HEK293 (cell line): Measurements from ENCODE around the gene ZNF653.

Experiments used
- KLF16 ChIP-seq: fragments of 450-650 bp; formaldehyde crosslinking; IDR thresholded peaks from 2 replicates; pipeline ENCODE4 v1.5.1; 2017; ENCODE audit warnings: missing biosample characterization, missing genetic modification characterization
- TCF7L2 ChIP-seq: IDR thresholded peaks from 2 replicates; pipeline ENCODE4 v1.6.1; 2011; ENCODE audit warnings: low read depth, mild to moderate bottlenecking, inconsistent platforms, low read length, moderate library complexity, borderline replicate concordance
- YY1 ChIP-seq: fragments of 450-650 bp; formaldehyde crosslinking; IDR thresholded peaks from 2 replicates; pipeline ENCODE4 v1.5.1; 2018; ENCODE audit warnings: missing biosample characterization, missing genetic modification characterization
- ZBTB1 ChIP-seq: fragments of 450-650 bp; formaldehyde crosslinking; IDR thresholded peaks from 2 replicates; pipeline ENCODE4 v1.5.1; 2016; ENCODE audit warnings: missing biosample characterization, missing genetic modification characterization
- ZBTB17 ChIP-seq: fragments of 450-650 bp; formaldehyde crosslinking; IDR thresholded peaks from 2 replicates; pipeline ENCODE4 v1.5.1; 2016; ENCODE audit warnings: missing biosample characterization, missing genetic modification characterization
- ZBTB49 ChIP-seq: fragments of 450-650 bp; formaldehyde crosslinking; IDR thresholded peaks from 2 replicates; pipeline ENCODE4 v1.5.1; 2016; ENCODE audit warnings: missing biosample characterization, missing genetic modification characterization, low read depth
- ZBTB7A ChIP-seq: fragments of 450-650 bp; formaldehyde crosslinking; IDR thresholded peaks from 2 replicates; pipeline ENCODE4 v1.5.1; 2016; ENCODE audit warnings: low read depth, missing biosample characterization, missing genetic modification characterization
- ZFP3 ChIP-seq: fragments of 450-650 bp; formaldehyde crosslinking; IDR thresholded peaks from 2 replicates; pipeline ENCODE4 v1.5.1; 2016; ENCODE audit warnings: low read depth, missing biosample characterization, missing genetic modification characterization
- ZFP37 ChIP-seq: fragments of 450-650 bp; formaldehyde crosslinking; IDR thresholded peaks from 2 replicates; pipeline ENCODE4 v1.5.1; 2016; ENCODE audit warnings: missing biosample characterization, missing genetic modification characterization
- ZNF132 ChIP-seq: fragments of 450-650 bp; formaldehyde crosslinking; IDR thresholded peaks from 2 replicates; pipeline ENCODE4 v1.5.1; 2017; ENCODE audit warnings: missing biosample characterization, missing genetic modification characterization, borderline replicate concordance
- ZNF266 ChIP-seq: fragments of 450-650 bp; formaldehyde crosslinking; IDR thresholded peaks from 2 replicates; pipeline ENCODE4 v1.5.1; 2016; ENCODE audit warnings: missing biosample characterization, missing genetic modification characterization, low read depth
- ZNF335 ChIP-seq: fragments of 450-650 bp; formaldehyde crosslinking; conservative IDR thresholded peaks from 2 replicates; pipeline ENCODE4 v1.5.1; 2016; ENCODE audit warnings: missing biosample characterization, missing genetic modification characterization
- ZNF341 ChIP-seq: fragments of 450-650 bp; formaldehyde crosslinking; IDR thresholded peaks from 2 replicates; pipeline ENCODE4; 2016; ENCODE audit warnings: low read depth, missing biosample characterization, missing genetic modification characterization
- ZNF354C ChIP-seq: fragments of 450-650 bp; formaldehyde crosslinking; IDR thresholded peaks from 2 replicates; pipeline ENCODE4 v1.5.1; 2016; ENCODE audit warnings: missing biosample characterization, missing genetic modification characterization, low read depth, borderline replicate concordance
- ZNF433 ChIP-seq: fragments of 450-650 bp; formaldehyde crosslinking; IDR thresholded peaks from 2 replicates; pipeline ENCODE4 v1.5.1; 2016; ENCODE audit warnings: missing biosample characterization, missing genetic modification characterization, low read depth
- ZNF529 ChIP-seq: fragments of 450-650 bp; formaldehyde crosslinking; IDR thresholded peaks from 2 replicates; pipeline ENCODE4 v1.5.1; 2017; ENCODE audit warnings: missing genetic modification characterization, missing biosample characterization; ENCODE audit not compliant: insufficient replicate concordance
- ZNF560 ChIP-seq: fragments of 450-650 bp; formaldehyde crosslinking; IDR thresholded peaks from 2 replicates; pipeline ENCODE4 v1.5.1; 2017; ENCODE audit warnings: missing biosample characterization, missing genetic modification characterization, borderline replicate concordance
- ZNF624 ChIP-seq: fragments of 450-650 bp; formaldehyde crosslinking; IDR thresholded peaks from 2 replicates; pipeline ENCODE4 v1.5.1; 2017; ENCODE audit warnings: missing biosample characterization, missing genetic modification characterization
- ZNF629 ChIP-seq: fragments of 450-650 bp; formaldehyde crosslinking; IDR thresholded peaks from 2 replicates; pipeline ENCODE4 v1.5.1; 2017; ENCODE audit warnings: missing biosample characterization, missing genetic modification characterization
- ZNF654 ChIP-seq: fragments of 450-650 bp; formaldehyde crosslinking; IDR thresholded peaks from 2 replicates; pipeline ENCODE4 v1.5.1; 2016; ENCODE audit warnings: low read depth, missing biosample characterization, missing genetic modification characterization
- ZNF664 ChIP-seq: fragments of 450-650 bp; formaldehyde crosslinking; IDR thresholded peaks from 2 replicates; pipeline ENCODE4 v1.5.1; 2016; ENCODE audit warnings: missing biosample characterization, missing genetic modification characterization
- ZNF747 ChIP-seq: fragments of 450-650 bp; formaldehyde crosslinking; IDR thresholded peaks from 2 replicates; pipeline ENCODE4 v1.5.1; 2016; ENCODE audit warnings: missing biosample characterization, missing genetic modification characterization
- ZNF76 ChIP-seq: fragments of 450-650 bp; formaldehyde crosslinking; IDR thresholded peaks from 2 replicates; pipeline ENCODE4; 2016; ENCODE audit warnings: low read depth, missing biosample characterization, missing genetic modification characterization, borderline replicate concordance
- ZNF776 ChIP-seq: fragments of 450-650 bp; formaldehyde crosslinking; IDR thresholded peaks from 2 replicates; pipeline ENCODE4 v1.5.0; 2017; ENCODE audit warnings: missing biosample characterization, missing genetic modification characterization, borderline replicate concordance
- ZXDB ChIP-seq: fragments of 450-650 bp; formaldehyde crosslinking; IDR thresholded peaks from 2 replicates; pipeline ENCODE4 v1.5.1; 2016; ENCODE audit warnings: missing biosample characterization, missing genetic modification characterization
- TF ChIP-seq, protein P1 (sequence below): fragments of 450-650 bp; formaldehyde crosslinking; IDR thresholded peaks from 2 replicates; pipeline ENCODE4 v1.5.1; 2017; ENCODE audit warnings: missing biosample characterization, missing genetic modification characterization
- TF ChIP-seq, protein P2 (sequence below): fragments of 450-650 bp; formaldehyde crosslinking; IDR thresholded peaks from 2 replicates; pipeline ENCODE4 v1.5.1; 2016; ENCODE audit warnings: missing biosample characterization, missing genetic modification characterization
- TF ChIP-seq, protein P3 (sequence below): fragments of 450-650 bp; formaldehyde crosslinking; IDR thresholded peaks from 2 replicates; pipeline ENCODE4 v1.5.1; 2016; ENCODE audit warnings: missing biosample characterization, missing genetic modification characterization, low read depth
- TF ChIP-seq, protein P4 (sequence below): fragments of 450-650 bp; formaldehyde crosslinking; conservative IDR thresholded peaks from 2 replicates; pipeline ENCODE4 v1.5.1; 2016; ENCODE audit warnings: low read depth, missing biosample characterization, missing genetic modification characterization

Gene ZNF653

GRCh38 chr19:11538232-11539036 is 32.8 kb upstream of the ZNF653 start, which contains the start of gene CNN1 (continued):
- TF ChIP-seq, protein P1, sequence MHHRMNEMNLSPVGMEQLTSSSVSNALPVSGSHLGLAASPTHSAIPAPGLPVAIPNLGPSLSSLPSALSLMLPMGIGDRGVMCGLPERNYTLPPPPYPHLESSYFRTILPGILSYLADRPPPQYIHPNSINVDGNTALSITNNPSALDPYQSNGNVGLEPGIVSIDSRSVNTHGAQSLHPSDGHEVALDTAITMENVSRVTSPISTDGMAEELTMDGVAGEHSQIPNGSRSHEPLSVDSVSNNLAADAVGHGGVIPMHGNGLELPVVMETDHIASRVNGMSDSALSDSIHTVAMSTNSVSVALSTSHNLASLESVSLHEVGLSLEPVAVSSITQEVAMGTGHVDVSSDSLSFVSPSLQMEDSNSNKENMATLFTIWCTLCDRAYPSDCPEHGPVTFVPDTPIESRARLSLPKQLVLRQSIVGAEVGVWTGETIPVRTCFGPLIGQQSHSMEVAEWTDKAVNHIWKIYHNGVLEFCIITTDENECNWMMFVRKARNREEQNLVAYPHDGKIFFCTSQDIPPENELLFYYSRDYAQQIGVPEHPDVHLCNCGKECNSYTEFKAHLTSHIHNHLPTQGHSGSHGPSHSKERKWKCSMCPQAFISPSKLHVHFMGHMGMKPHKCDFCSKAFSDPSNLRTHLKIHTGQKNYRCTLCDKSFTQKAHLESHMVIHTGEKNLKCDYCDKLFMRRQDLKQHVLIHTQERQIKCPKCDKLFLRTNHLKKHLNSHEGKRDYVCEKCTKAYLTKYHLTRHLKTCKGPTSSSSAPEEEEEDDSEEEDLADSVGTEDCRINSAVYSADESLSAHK = no peak
- TF ChIP-seq ZFP3 (tag by site-specific recombination) = no peak
- TF ChIP-seq ZNF747 (tag by site-specific recombination) = no peak
- no peak for TF ChIP-seq ZNF529 (tag by site-specific recombination)
- TF ChIP-seq, protein P2, sequence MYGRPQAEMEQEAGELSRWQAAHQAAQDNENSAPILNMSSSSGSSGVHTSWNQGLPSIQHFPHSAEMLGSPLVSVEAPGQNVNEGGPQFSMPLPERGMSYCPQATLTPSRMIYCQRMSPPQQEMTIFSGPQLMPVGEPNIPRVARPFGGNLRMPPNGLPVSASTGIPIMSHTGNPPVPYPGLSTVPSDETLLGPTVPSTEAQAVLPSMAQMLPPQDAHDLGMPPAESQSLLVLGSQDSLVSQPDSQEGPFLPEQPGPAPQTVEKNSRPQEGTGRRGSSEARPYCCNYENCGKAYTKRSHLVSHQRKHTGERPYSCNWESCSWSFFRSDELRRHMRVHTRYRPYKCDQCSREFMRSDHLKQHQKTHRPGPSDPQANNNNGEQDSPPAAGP (tag by site-specific recombination) = peak; percentile 74; the same call in 1 of the 2 replicates
- TF ChIP-seq ZNF560 (tag by site-specific recombination) = no peak
- peak; percentile 68; the same call in 1 of the 2 replicates for TF ChIP-seq ZNF629 (tag by site-specific recombination)
- TF ChIP-seq ZNF132 (tag by site-specific recombination) = no peak
- no peak for TF ChIP-seq ZNF776 (tag by site-specific recombination)
- TF ChIP-seq ZNF664 (tag by site-specific recombination) = no peak
- no peak for TF ChIP-seq KLF16 (tag by site-specific recombination)
- no peak for TF ChIP-seq ZFP37 (tag by site-specific recombination)
- TF ChIP-seq ZNF341 = 0 out of 2 replicates have a peak, but pooled peaks have one; percentile 19
- TF ChIP-seq ZBTB1 = no peak
- TF ChIP-seq YY1 (tag by site-specific recombination) = no peak
- TF ChIP-seq ZNF624 (tag by site-specific recombination) = no peak
- no peak for TF ChIP-seq ZNF433
- no peak for TF ChIP-seq ZBTB17 (tag by site-specific recombination)
- no peak for TF ChIP-seq TCF7L2
- TF ChIP-seq ZNF266 = no peak
- no peak for TF ChIP-seq ZBTB49
- TF ChIP-seq, protein P3, sequence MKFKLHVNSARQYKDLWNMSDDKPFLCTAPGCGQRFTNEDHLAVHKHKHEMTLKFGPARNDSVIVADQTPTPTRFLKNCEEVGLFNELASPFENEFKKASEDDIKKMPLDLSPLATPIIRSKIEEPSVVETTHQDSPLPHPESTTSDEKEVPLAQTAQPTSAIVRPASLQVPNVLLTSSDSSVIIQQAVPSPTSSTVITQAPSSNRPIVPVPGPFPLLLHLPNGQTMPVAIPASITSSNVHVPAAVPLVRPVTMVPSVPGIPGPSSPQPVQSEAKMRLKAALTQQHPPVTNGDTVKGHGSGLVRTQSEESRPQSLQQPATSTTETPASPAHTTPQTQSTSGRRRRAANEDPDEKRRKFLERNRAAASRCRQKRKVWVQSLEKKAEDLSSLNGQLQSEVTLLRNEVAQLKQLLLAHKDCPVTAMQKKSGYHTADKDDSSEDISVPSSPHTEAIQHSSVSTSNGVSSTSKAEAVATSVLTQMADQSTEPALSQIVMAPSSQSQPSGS (tag by site-specific recombination) = 0 out of 2 replicates have a peak, but pooled peaks have one; percentile 15
- TF ChIP-seq ZNF654 = no peak
- TF ChIP-seq, protein P4, sequence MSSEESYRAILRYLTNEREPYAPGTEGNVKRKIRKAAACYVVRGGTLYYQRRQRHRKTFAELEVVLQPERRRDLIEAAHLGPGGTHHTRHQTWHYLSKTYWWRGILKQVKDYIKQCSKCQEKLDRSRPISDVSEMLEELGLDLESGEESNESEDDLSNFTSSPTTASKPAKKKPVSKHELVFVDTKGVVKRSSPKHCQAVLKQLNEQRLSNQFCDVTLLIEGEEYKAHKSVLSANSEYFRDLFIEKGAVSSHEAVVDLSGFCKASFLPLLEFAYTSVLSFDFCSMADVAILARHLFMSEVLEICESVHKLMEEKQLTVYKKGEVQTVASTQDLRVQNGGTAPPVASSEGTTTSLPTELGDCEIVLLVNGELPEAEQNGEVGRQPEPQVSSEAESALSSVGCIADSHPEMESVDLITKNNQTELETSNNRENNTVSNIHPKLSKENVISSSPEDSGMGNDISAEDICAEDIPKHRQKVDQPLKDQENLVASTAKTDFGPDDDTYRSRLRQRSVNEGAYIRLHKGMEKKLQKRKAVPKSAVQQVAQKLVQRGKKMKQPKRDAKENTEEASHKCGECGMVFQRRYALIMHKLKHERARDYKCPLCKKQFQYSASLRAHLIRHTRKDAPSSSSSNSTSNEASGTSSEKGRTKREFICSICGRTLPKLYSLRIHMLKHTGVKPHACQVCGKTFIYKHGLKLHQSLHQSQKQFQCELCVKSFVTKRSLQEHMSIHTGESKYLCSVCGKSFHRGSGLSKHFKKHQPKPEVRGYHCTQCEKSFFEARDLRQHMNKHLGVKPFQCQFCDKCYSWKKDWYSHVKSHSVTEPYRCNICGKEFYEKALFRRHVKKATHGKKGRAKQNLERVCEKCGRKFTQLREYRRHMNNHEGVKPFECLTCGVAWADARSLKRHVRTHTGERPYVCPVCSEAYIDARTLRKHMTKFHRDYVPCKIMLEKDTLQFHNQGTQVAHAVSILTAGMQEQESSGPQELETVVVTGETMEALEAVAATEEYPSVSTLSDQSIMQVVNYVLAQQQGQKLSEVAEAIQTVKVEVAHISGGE (tag by site-specific recombination) = no peak
- no peak for TF ChIP-seq ZNF76 (tag by site-specific recombination)
- no peak for TF ChIP-seq ZNF335
- TF ChIP-seq ZNF354C (tag by site-specific recombination) = no peak
- TF ChIP-seq ZXDB (tag by site-specific recombination) = no peak
- TF ChIP-seq ZBTB7A (tag by site-specific recombination) = no peak
